Measurements from ENCODE around the gene MYL7.

The MYL7 gene

GRCh38 chr7:44148166-44148565 lies 7.0 kb upstream of the MYL7 start:
- Histone ChIP-seq H3K9me3 (ENCODE audit: low read length) (no peaks in the 10 kb centered on the region), H3K9me2 (ENCODE audit: low read depth, low read length) (no peaks in the 10 kb centered on the region), H3F3A (ENCODE audit: insufficient read depth, low read length) (no peaks in the 10 kb centered on the region), H3K9ac (ENCODE audit: low read length) (no peak overlapping the region), H3K27ac (ENCODE audit: low read depth, low read length, poor library complexity, severe bottlenecking) (no peak overlapping the region), H3K4me2 (ENCODE audit: low read length) (no peak overlapping the region), H3K4me1 (ENCODE audit: insufficient read depth, low read length, severe bottlenecking) (no peaks in the 10 kb centered on the region), H3K36me3 (ENCODE audit: insufficient read depth, low read length) (no peaks in the 10 kb centered on the region), H3K4me3 (ENCODE audit: low read depth, low read length, poor library complexity, severe bottlenecking) (no peak overlapping the region), H4K20me1 (ENCODE audit: insufficient read depth, low read length) (no peaks in the 10 kb centered on the region), H3K27me3 (ENCODE audit: insufficient read depth, low read length) (no peaks in the 10 kb centered on the region), H3K79me2 (ENCODE audit: insufficient read depth, low read length) (no peaks in the 10 kb centered on the region), H2AFZ (ENCODE audit: low read length) (no peak overlapping the region)
- TF ChIP-seq EZH2 (IDR thresholded peaks at IDR 0.05; ENCODE audit: borderline replicate concordance, low read length): no peak
- TF ChIP-seq CTCF (IDR thresholded peaks at IDR 0.05; ENCODE audit: low read length): no peak

- no peak overlapping the region for H3K4me2 ChIP-seq (ENCODE audit: low read length)
- no peak overlapping the region for H3K9ac ChIP-seq (ENCODE audit: low read length)
- no peaks in the 10 kb centered on the region for H3K4me1 ChIP-seq (ENCODE audit: insufficient read depth, low read length, severe bottlenecking)
Measured at GRCh38 chr7:44147026-44147991, 6.2 kb upstream of the MYL7 start.

More at GRCh38 chr7:44147026-44147991, 6.2 kb upstream of the MYL7 start:
- Histone ChIP-seq H3K36me3 (ENCODE audit: insufficient read depth, low read length) (no peaks in the 10 kb centered on the region), H3K27ac (ENCODE audit: low read depth, low read length, poor library complexity, severe bottlenecking) (no peak overlapping the region), H3K79me2 (ENCODE audit: insufficient read depth, low read length) (no peaks in the 10 kb centered on the region), H4K20me1 (ENCODE audit: insufficient read depth, low read length) (no peaks in the 10 kb centered on the region), H2AFZ (ENCODE audit: low read length) (no peak overlapping the region), H3K9me2 (ENCODE audit: low read depth, low read length) (no peaks in the 10 kb centered on the region), H3K9me3 (ENCODE audit: low read length) (no peaks in the 10 kb centered on the region), H3K27me3 (ENCODE audit: insufficient read depth, low read length) (no peaks in the 10 kb centered on the region), H3F3A (ENCODE audit: insufficient read depth, low read length) (no peaks in the 10 kb centered on the region), H3K4me3 (ENCODE audit: low read depth, low read length, poor library complexity, severe bottlenecking) (no peak overlapping the region)
- no peak for TF ChIP-seq EZH2 (IDR thresholded peaks at IDR 0.05; ENCODE audit: borderline replicate concordance, low read length)
- no peak for TF ChIP-seq CTCF (IDR thresholded peaks at IDR 0.05; ENCODE audit: low read length)

All from OCI-LY1 (cell line).